ENCODE data around the gene MAP9.
"Not testable (repeated sequence)": the region's sequence is repeated elsewhere in the genome, so short reads cannot be mapped to it uniquely, and the experiment has no call there.

Gene MAP9

GRCh38 chr4:155312027-155312426 is 64.7 kb downstream of the MAP9 start:
- not testable (repeated sequence) for H3K36me3 ChIP-seq (ENCODE audit: control insufficient read depth, insufficient read depth, low read length); H3K4me3 ChIP-seq (ENCODE audit: insufficient read depth, low read depth, low read length); H3K9me3 ChIP-seq (ENCODE audit: control insufficient read depth, low read length); H3K27ac ChIP-seq (ENCODE audit: insufficient read depth, low read depth, low read length, poor library complexity, severe bottlenecking); H3K4me1 ChIP-seq (ENCODE audit: control insufficient read depth, insufficient read depth, low read length); H3K27me3 ChIP-seq (ENCODE audit: control insufficient read depth, insufficient read depth, low read length, poor library complexity, severe bottlenecking)
- WGBS, 2 experiments, result 92 to 94% methylated on average over 5 of the region's 5 CpGs

GRCh38 chr4:155307731-155308277 is 69.0 kb downstream of the MAP9 start:
- H3K36me3 ChIP-seq (ENCODE audit: control insufficient read depth, insufficient read depth, low read length), result no peaks in the 10 kb centered on the region
- no peak overlapping the region for H3K27ac ChIP-seq (ENCODE audit: insufficient read depth, low read depth, low read length, poor library complexity, severe bottlenecking)
- H3K27me3 ChIP-seq (ENCODE audit: control insufficient read depth, insufficient read depth, low read length, poor library complexity, severe bottlenecking), result no peaks in the 10 kb centered on the region
- H3K9me3 ChIP-seq (ENCODE audit: control insufficient read depth, low read length), result no peaks in the 10 kb centered on the region
- WGBS, 2 experiments, result 91 to 93% methylated on average over 3 to 4 of the region's 4 CpGs
- H3K4me1 ChIP-seq (ENCODE audit: control insufficient read depth, insufficient read depth, low read length), result no peaks in the 10 kb centered on the region
- no peak overlapping the region for H3K4me3 ChIP-seq (ENCODE audit: insufficient read depth, low read depth, low read length)

GRCh38 chr4:155305619-155306018 is 71.1 kb downstream of the MAP9 start:
- H3K4me3 ChIP-seq (ENCODE audit: insufficient read depth, low read depth, low read length), result no peak overlapping the region
- no peaks in the 10 kb centered on the region for H3K36me3 ChIP-seq (ENCODE audit: control insufficient read depth, insufficient read depth, low read length)
- H3K9me3 ChIP-seq (ENCODE audit: control insufficient read depth, low read length), result no peaks in the 10 kb centered on the region
- H3K27ac ChIP-seq (ENCODE audit: insufficient read depth, low read depth, low read length, poor library complexity, severe bottlenecking), result no peak overlapping the region
- H3K27me3 ChIP-seq (ENCODE audit: control insufficient read depth, insufficient read depth, low read length, poor library complexity, severe bottlenecking), result no peaks in the 10 kb centered on the region
- no peaks in the 10 kb centered on the region for H3K4me1 ChIP-seq (ENCODE audit: control insufficient read depth, insufficient read depth, low read length)
- 89 to 93% methylated on average over 7 of the region's 7 CpGs for WGBS, 2 experiments

GRCh38 chr4:155304375-155304774 is 72.4 kb downstream of the MAP9 start:
- no peaks in the 10 kb centered on the region for H3K4me1 ChIP-seq (ENCODE audit: control insufficient read depth, insufficient read depth, low read length)
- no peaks in the 10 kb centered on the region for H3K36me3 ChIP-seq (ENCODE audit: control insufficient read depth, insufficient read depth, low read length)
- H3K27ac ChIP-seq (ENCODE audit: insufficient read depth, low read depth, low read length, poor library complexity, severe bottlenecking), result no peak overlapping the region
- no peaks in the 10 kb centered on the region for H3K27me3 ChIP-seq (ENCODE audit: control insufficient read depth, insufficient read depth, low read length, poor library complexity, severe bottlenecking)
- no peak overlapping the region for H3K4me3 ChIP-seq (ENCODE audit: insufficient read depth, low read depth, low read length)
- H3K9me3 ChIP-seq (ENCODE audit: control insufficient read depth, low read length), result no peaks in the 10 kb centered on the region
- WGBS, 2 experiments, result 92 to 100% methylated on average over 2 of the region's 2 CpGs

- Histone ChIP-seq H3K27ac (ENCODE audit: insufficient read depth, low read depth, low read length, poor library complexity, severe bottlenecking) (no peak overlapping the region), H3K36me3 (ENCODE audit: control insufficient read depth, insufficient read depth, low read length) (no peaks in the 10 kb centered on the region), H3K4me1 (ENCODE audit: control insufficient read depth, insufficient read depth, low read length) (no peaks in the 10 kb centered on the region), H3K4me3 (ENCODE audit: insufficient read depth, low read depth, low read length) (no peak overlapping the region), H3K27me3 (ENCODE audit: control insufficient read depth, insufficient read depth, low read length, poor library complexity, severe bottlenecking) (no peaks in the 10 kb centered on the region), H3K9me3 (ENCODE audit: control insufficient read depth, low read length) (no peaks in the 10 kb centered on the region)
- whole genome bisulfite sequencing, 2 experiments, result 74 to 94% methylated on average over 2 of the region's 2 CpGs
Observed at GRCh38 chr4:155299103-155299502, 77.7 kb downstream of the MAP9 start.
